Measurements from ENCODE around the gene FRMD4A. TPM values are rescaled to one million over a fixed set of nuclear protein-coding genes. Genes with fewer than 3 reads are reported as not detected.

FRMD4A gene
- total RNA-seq, 1 experiment from 2014 or later: 19.6 TPM

DNA sequence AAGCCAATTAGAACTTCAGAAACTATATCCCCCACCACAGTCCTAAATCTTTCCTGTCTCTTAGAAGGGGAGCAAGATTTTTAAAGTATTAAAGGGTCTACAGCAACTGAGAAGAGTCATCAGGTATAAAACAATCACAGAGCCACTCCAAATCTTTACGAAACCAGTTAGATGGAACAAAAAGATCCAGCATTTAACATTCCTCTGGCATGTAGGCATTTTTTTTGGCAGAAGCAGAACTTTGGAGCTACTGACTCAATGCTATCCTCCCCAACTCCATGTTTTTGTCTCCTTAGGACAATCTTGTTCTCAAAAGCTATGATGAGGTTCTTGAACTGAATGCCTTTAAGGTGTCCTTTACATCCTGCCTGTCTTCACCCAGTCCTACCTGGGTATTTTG lies 410.7 kb downstream of the FRMD4A start:
- Mint-ChIP-seq H3K9me3 (no peaks in the 10 kb centered on the region), H3K4me1 (peaks cover 10% of the 10 kb centered on the region in 2 experiments), H3K4me3 (no peak overlapping the region), H3K36me3 (ENCODE audit: insufficient read depth in 1 of 3, low read depth in 3 of 3) (no peaks in the 10 kb centered on the region; a peak in 1 of 7 replicates), H3K27me3 (ENCODE audit: low read depth) (no peaks in the 10 kb centered on the region), H3K27ac (no peak overlapping the region)
- DNase-seq: no peak
- H3K4me1 ChIP-seq (ENCODE audit: insufficient read depth, low read length): no peaks in the 10 kb centered on the region; the same call in 1 of the 2 replicates
- H3T11ph ChIP-seq (ENCODE audit: low read length): no peak overlapping the region
- no peaks in the 10 kb centered on the region for H3K9me3 ChIP-seq (ENCODE audit: control insufficient read depth, low read depth, low read length)
- H3K4me2 ChIP-seq (ENCODE audit: insufficient read depth, insufficient read length, low read length): no peak overlapping the region
- H3K18ac ChIP-seq (ENCODE audit: insufficient read length, low read depth, low read length): no peak overlapping the region
- no peak overlapping the region for H3K9ac ChIP-seq (ENCODE audit: extremely low read depth, insufficient read length, low read length)
- no peak overlapping the region for H2AK5ac ChIP-seq (ENCODE audit: insufficient read length, low read length)
- H3K4ac ChIP-seq (ENCODE audit: low read depth, low read length): no peak overlapping the region
- no peak overlapping the region for H3K14ac ChIP-seq (ENCODE audit: insufficient read depth, low read length)
- WGBS (ENCODE audit: extremely low coverage, insufficient read length, low lambda C conversion rate): no CpG with 5 or more reads among the region's 1 CpG
- H4K20me1 ChIP-seq (ENCODE audit: control insufficient read depth, insufficient read depth, insufficient read length): no peaks in the 10 kb centered on the region
- H3K79me1 ChIP-seq (ENCODE audit: insufficient read depth, low read depth, low read length, poor library complexity, severe bottlenecking): no peaks in the 10 kb centered on the region
- no peak overlapping the region for H4K5ac ChIP-seq (ENCODE audit: insufficient read length, low read depth, low read length)
- no peak overlapping the region for H2BK5ac ChIP-seq (ENCODE audit: insufficient read length, low read length)
- no peak overlapping the region for H3K23ac ChIP-seq (ENCODE audit: insufficient read length, low read depth, low read length)
- H3K27ac ChIP-seq (ENCODE audit: insufficient read length, low read depth, low read length): no peak overlapping the region
- no peaks in the 10 kb centered on the region for H3K23me2 ChIP-seq (ENCODE audit: insufficient read length, low read depth, low read length, poor library complexity, severe bottlenecking)
- no peak overlapping the region for H2AFZ ChIP-seq (ENCODE audit: low read length)
- TF ChIP-seq, protein P1, sequence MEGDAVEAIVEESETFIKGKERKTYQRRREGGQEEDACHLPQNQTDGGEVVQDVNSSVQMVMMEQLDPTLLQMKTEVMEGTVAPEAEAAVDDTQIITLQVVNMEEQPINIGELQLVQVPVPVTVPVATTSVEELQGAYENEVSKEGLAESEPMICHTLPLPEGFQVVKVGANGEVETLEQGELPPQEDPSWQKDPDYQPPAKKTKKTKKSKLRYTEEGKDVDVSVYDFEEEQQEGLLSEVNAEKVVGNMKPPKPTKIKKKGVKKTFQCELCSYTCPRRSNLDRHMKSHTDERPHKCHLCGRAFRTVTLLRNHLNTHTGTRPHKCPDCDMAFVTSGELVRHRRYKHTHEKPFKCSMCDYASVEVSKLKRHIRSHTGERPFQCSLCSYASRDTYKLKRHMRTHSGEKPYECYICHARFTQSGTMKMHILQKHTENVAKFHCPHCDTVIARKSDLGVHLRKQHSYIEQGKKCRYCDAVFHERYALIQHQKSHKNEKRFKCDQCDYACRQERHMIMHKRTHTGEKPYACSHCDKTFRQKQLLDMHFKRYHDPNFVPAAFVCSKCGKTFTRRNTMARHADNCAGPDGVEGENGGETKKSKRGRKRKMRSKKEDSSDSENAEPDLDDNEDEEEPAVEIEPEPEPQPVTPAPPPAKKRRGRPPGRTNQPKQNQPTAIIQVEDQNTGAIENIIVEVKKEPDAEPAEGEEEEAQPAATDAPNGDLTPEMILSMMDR (conservative IDR thresholded peaks at IDR 0.05): no peak
- H3K56ac ChIP-seq (ENCODE audit: insufficient read length, low read depth, low read length): no peak overlapping the region
- H2BK12ac ChIP-seq (ENCODE audit: insufficient read length, low read depth, low read length): no peak overlapping the region
- H3K27me3 ChIP-seq (ENCODE audit: insufficient read depth, low read length): no peaks in the 10 kb centered on the region
- no peak overlapping the region for H4K91ac ChIP-seq (ENCODE audit: insufficient read length, low read depth, low read length)
- H3K79me2 ChIP-seq (ENCODE audit: insufficient read depth, low read length): no peaks in the 10 kb centered on the region
- no peak overlapping the region for H2BK20ac ChIP-seq (ENCODE audit: low read depth, low read length, poor library complexity, severe bottlenecking)
- H4K8ac ChIP-seq (replicated peaks; ENCODE audit: insufficient read length, low read depth, low read length): no peak overlapping the region
- no peak overlapping the region for H2BK15ac ChIP-seq (ENCODE audit: low read depth, low read length)
- H2BK120ac ChIP-seq (ENCODE audit: low read depth, low read length, poor library complexity, severe bottlenecking): no peak overlapping the region

Measured in H9 (cell line).